BJ (cell line): ENCODE data around the gene CDKN2C. TPM values are rescaled to one million over a fixed set of nuclear protein-coding genes. Genes with fewer than 3 reads are reported as not detected.

ENCODE experiments used
- CTCF ChIA-PET: fragments of 350-600 bp; formaldehyde crosslinking; extraction: SDS; loops from one replicate; lab custom pipeline; 2021; ENCODE audit warnings: antibody characterized with exemption, inconsistent platforms; lab: Yijun Ruan, JAX
- POLR2A ChIA-PET: fragments of 300-600 bp; sonication (Branson Sonifier 250); formaldehyde crosslinking; extraction: SDS; loops from one replicate; lab custom pipeline; 2021; ENCODE audit warnings: antibody characterized with exemption; lab: Charles Lee
- DNase-seq: peaks from one replicate; pipeline ENCODE4 v3.0.0-alpha.2; 2011; ENCODE audit warnings: low read depth
- H3K27me3 ChIP-seq: 2 replicates; pipeline ENCODE4 v1.6.0; 2011; ENCODE audit warnings: low read length; ENCODE audit not compliant: control insufficient read depth, insufficient read depth
- H3K36me3 ChIP-seq: 2 replicates; pipeline ENCODE4 v1.5.1; 2011; ENCODE audit warnings: low read length; ENCODE audit not compliant: control insufficient read depth, insufficient read depth
- H3K4me3 ChIP-seq: 2 replicates; pipeline ENCODE4 v1.5.1; 2011; ENCODE audit warnings: low read depth, mild to moderate bottlenecking, control low read depth, low read length
- polyA minus RNA-seq: library from RNA; depleted of rRNA, polyadenylated mRNA; stranded (reverse); fragments of >200 nt; gene quantifications from 2 replicates; pipeline ENCODE4 v1.2.3, GENCODE V29; 2011; rRNA and poly(A)+ RNA removed
- polyA plus RNA-seq: library from polyadenylated mRNA; depleted of rRNA; stranded (reverse); fragments of >200 nt; gene quantifications from 2 replicates; pipeline ENCODE4 v1.2.3, GENCODE V29; 2011; rRNA removed
- TF ChIP-seq, protein P1 (sequence below): IDR thresholded peaks from 2 replicates; pipeline ENCODE4 v1.5.1; 2011; ENCODE audit warnings: low read depth, mild to moderate bottlenecking, control low read depth, inconsistent platforms, low read length, moderate library complexity; ENCODE audit not compliant: insufficient read depth

The CDKN2C gene
- polyA plus RNA-seq, result 21.3 and 24.6 TPM in 2 replicates
- 11.6 and 12.5 TPM in 2 replicates for polyA minus RNA-seq

DNA sequence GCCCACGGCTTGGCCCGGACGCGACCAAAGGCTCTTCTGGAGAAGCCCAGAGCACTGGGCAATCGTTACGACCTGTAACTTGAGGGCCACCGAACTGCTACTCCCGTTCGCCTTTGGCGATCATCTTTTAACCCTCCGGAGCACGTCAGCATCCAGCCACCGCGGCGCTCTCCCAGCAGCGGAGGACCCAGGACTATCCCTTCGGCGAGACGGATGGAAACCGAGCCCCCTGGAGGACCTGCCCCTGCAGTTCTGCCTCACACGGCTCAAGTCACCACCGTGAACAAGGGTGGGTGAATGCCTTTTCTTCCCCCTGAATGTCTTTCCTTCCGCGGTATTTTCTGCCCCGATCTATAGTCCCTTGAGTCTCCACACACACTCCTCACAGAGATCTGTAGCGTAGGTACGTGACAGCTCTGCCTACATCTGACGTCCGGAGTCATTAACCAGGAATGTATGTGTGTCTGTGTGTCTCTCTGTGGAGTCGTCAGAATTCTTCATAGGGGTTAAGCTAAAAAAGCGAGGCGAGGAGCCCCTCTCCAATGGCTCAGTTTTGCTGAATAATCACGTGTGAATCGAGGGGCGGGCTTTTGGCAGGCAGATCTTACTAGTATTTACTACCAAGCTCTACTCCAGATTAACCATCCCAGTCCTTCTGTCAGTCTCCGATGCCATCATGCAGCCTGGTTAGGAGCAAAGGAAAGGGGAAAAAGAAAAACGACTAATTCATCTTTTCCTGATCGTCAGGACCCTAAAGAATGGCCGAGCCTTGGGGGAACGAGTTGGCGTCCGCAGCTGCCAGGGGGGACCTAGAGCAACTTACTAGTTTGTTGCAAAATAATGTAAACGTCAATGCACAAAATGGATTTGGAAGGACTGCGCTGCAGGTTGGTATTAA is at the start of gene CDKN2C:
CDKN2C (plus strand) TSS at position 635 of the 898 bp plus-strand sequence; CDS start at position 759, 124 bp downstream.
- peak within 1 kb of the TSS; percentile 53 for H3K4me3 ChIP-seq

DNA sequence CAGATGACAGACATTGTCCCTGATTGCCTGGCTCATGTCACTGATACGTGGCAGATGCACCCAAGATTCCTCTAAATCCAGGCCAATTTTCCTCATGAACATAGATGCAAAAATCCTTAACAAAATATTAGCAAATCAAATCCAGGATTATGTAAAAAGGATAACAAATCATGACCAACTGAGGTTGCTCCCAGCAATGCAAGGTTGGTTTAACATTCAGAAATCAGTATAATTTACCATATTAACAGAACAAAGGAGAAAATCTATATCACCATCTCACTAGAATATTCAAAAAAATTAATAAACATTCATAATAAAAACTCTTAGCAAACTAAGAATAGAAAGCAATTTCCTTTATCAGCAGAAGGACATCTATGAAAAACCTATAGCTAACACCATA is 49.6 kb upstream of the CDKN2C start:
- TF ChIP-seq, protein P1, sequence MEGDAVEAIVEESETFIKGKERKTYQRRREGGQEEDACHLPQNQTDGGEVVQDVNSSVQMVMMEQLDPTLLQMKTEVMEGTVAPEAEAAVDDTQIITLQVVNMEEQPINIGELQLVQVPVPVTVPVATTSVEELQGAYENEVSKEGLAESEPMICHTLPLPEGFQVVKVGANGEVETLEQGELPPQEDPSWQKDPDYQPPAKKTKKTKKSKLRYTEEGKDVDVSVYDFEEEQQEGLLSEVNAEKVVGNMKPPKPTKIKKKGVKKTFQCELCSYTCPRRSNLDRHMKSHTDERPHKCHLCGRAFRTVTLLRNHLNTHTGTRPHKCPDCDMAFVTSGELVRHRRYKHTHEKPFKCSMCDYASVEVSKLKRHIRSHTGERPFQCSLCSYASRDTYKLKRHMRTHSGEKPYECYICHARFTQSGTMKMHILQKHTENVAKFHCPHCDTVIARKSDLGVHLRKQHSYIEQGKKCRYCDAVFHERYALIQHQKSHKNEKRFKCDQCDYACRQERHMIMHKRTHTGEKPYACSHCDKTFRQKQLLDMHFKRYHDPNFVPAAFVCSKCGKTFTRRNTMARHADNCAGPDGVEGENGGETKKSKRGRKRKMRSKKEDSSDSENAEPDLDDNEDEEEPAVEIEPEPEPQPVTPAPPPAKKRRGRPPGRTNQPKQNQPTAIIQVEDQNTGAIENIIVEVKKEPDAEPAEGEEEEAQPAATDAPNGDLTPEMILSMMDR, result no peak
- DNase-seq, result no peak
- ChIA-PET POLR2A (no interaction called here), CTCF (interaction anchor here (0.8 kb wide), 1 partner anchor 9 kb away, joined by 3 read pairs; no protein-coding TSS in a partner anchor)
- H3K4me3 ChIP-seq, result no peak overlapping the region
- no peaks in the 10 kb centered on the region for H3K36me3 ChIP-seq
- H3K27me3 ChIP-seq, result no peaks in the 10 kb centered on the region

More for the DNA sequence above, at the start of gene CDKN2C:
- ChIA-PET CTCF (interaction anchor here (0.6 to 1.9 kb wide), 6 partner anchors 9 to 222 kb away, joined by 4 to 11 read pairs (median 6); partner anchors contain the start of gene FAF1), POLR2A (no interaction called here)
- DNase-seq, result peak; percentile 77
- Histone ChIP-seq H3K36me3 (peaks cover 3% of the 10 kb centered on the region; the same call in 1 of the 2 replicates), H3K27me3 (no peaks in the 10 kb centered on the region)
- TF ChIP-seq, protein P1, result peak; percentile 23

DNA sequence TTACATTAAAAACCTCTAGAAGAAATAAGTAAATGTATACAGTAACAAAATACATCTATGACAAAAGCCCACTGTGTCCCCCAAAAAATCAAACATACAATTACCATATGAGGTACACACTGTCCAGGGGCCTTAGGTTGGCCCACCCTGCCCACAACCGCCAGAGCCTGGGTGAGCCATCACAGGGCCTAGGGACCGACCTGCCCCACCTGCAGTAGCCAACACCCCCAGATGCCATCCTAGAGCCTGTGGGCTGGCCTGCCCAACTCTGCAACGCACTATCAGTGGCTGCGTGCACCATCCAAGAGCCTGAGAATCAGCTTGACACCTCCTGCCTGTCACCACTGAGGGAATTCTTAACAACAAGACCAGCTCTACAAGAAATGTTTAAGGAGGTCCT is 49.0 kb upstream of the CDKN2C start:
- no peak overlapping the region for H3K4me3 ChIP-seq
- POLR2A ChIA-PET, result no interaction called here
- TF ChIP-seq, protein P1, result no peak
- DNase-seq, result no peak
- H3K36me3 ChIP-seq, result no peaks in the 10 kb centered on the region
- CTCF ChIA-PET, result interaction anchor here (0.8 kb wide), 1 partner anchor 8 kb away, joined by 3 read pairs; no protein-coding TSS in a partner anchor
- no peaks in the 10 kb centered on the region for H3K27me3 ChIP-seq

DNA sequence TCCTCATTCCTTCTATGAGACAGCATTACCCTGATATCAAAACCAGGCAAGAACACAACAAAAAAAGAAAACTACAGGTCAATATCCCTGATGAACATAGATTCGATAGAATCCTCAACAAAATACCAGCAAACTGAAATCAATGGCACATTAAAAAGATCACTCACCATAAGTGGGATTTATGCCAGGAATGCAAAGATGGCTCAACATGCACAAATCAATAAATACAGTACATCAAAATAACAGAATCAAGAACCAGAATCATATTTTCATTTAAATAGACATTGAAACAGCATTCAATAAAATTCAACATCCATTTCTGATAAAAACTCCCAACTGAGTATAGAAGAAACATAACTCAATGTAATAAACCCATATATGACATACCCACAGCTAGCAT is 46.5 kb upstream of the CDKN2C start:
- no peak for DNase-seq
- TF ChIP-seq, protein P1, result no peak
- Histone ChIP-seq H3K27me3 (no peaks in the 10 kb centered on the region), H3K4me3 (no peak overlapping the region), H3K36me3 (no peaks in the 10 kb centered on the region)
- CTCF ChIA-PET, result no interaction called here
- POLR2A ChIA-PET, result no interaction called here

DNA sequence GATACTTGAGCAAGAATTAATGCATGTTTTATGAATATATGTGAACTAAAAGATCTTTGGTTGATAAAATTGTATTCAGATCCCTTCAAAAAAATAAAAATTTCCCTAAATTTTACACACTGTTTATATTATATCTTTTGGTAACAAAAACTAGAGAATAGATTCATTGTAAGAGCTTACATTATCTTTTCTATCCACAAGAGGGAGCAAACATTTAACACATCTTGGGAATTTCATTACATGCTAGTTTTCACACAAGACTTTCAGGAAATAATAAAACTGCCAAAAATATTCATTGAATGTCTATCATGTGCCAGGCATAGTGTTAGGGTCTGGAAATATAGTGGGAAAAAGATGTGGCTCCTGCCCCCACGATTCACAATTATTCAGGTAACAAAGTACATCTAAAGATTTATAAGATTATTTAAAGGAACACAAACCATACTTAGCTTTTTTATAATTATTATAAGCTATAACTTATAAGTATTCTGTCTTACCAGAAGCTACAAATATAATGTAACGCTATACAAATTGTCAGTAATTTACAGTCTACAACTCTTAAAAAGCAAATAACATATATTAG is 40.6 kb upstream of the CDKN2C start:
- ChIA-PET POLR2A (no interaction called here), CTCF (interaction anchor here (0.8 to 2.5 kb wide), 24 partner anchors 9 to 556 kb away, joined by 3 to 12 read pairs (median 5); partner anchors contain the start of gene CDKN2C)
- H3K27me3 ChIP-seq, result no peaks in the 10 kb centered on the region
- TF ChIP-seq, protein P1, result peak; percentile 45
- H3K36me3 ChIP-seq, result no peaks in the 10 kb centered on the region
- no peak for DNase-seq
- no peak overlapping the region for H3K4me3 ChIP-seq
